GM12865 (cell line): ENCODE measurements around the gene ITM2C.

Experiments used
- DNase-seq: peaks from one replicate; pipeline ENCODE4 v3.0.0; 2010; ENCODE audit warnings: low read depth
- H3K4me3 ChIP-seq: 2 replicates; pipeline ENCODE4 v1.5.1; 2011; ENCODE audit warnings: mild to moderate bottlenecking, low read depth, low read length, control low read depth
- CTCF ChIP-seq: IDR thresholded peaks from 2 replicates; pipeline ENCODE4 v1.5.1; 2011; ENCODE audit warnings: low read length, control low read depth, low read depth, inconsistent platforms; ENCODE audit not compliant: insufficient read depth; ENCODE audit errors: missing control alignments

The ITM2C gene

GRCh38 chr2:230886206-230886605 is 21.5 kb downstream of the ITM2C start:
- H3K4me3 ChIP-seq, result no peak overlapping the region
- TF ChIP-seq CTCF, result no peak
- DNase-seq, result no peak

- no peak overlapping the region for H3K4me3 ChIP-seq
- no peak for DNase-seq
- TF ChIP-seq CTCF, result no peak
Observed at GRCh38 chr2:230886671-230887071, 21.9 kb downstream of the ITM2C start.

- no peak for TF ChIP-seq CTCF
- H3K4me3 ChIP-seq, result no peak overlapping the region
- no peak for DNase-seq
Observed at GRCh38 chr2:230887342-230887741, 22.6 kb downstream of the ITM2C start.

- DNase-seq, result no peak
- no peak for TF ChIP-seq CTCF
Observed at GRCh38 chr2:230888824-230889400, 24.2 kb downstream of the ITM2C start.

GRCh38 chr2:230889911-230890601 is 25.3 kb downstream of the ITM2C start:
- TF ChIP-seq CTCF, result no peak
- no peak for DNase-seq
- no peak overlapping the region for H3K4me3 ChIP-seq

More at GRCh38 chr2:230888824-230889400, 24.2 kb downstream of the ITM2C start:
- no peak overlapping the region for H3K4me3 ChIP-seq

- no peak overlapping the region for H3K4me3 ChIP-seq
- DNase-seq, result no peak
- TF ChIP-seq CTCF, result no peak
Observed at GRCh38 chr2:230890646-230891045, 25.9 kb downstream of the ITM2C start.

- no peak for DNase-seq
- H3K4me3 ChIP-seq, result no peak overlapping the region
- TF ChIP-seq CTCF, result no peak
Observed at GRCh38 chr2:230891064-230891463, 26.3 kb downstream of the ITM2C start.
